GM20431 (cell line): ENCODE data around the gene OARD1.

Experiments
- in situ Hi-C: fragments of 300-500 bp; cut with MseI, MboI; formaldehyde crosslinking; loops from one replicate; pipeline ENCODE4 v1.15.0; 2020; ENCODE audit warnings: low sequenced_read_pairs; ENCODE audit not compliant: unreplicated experiment

OARD1 gene

DNA sequence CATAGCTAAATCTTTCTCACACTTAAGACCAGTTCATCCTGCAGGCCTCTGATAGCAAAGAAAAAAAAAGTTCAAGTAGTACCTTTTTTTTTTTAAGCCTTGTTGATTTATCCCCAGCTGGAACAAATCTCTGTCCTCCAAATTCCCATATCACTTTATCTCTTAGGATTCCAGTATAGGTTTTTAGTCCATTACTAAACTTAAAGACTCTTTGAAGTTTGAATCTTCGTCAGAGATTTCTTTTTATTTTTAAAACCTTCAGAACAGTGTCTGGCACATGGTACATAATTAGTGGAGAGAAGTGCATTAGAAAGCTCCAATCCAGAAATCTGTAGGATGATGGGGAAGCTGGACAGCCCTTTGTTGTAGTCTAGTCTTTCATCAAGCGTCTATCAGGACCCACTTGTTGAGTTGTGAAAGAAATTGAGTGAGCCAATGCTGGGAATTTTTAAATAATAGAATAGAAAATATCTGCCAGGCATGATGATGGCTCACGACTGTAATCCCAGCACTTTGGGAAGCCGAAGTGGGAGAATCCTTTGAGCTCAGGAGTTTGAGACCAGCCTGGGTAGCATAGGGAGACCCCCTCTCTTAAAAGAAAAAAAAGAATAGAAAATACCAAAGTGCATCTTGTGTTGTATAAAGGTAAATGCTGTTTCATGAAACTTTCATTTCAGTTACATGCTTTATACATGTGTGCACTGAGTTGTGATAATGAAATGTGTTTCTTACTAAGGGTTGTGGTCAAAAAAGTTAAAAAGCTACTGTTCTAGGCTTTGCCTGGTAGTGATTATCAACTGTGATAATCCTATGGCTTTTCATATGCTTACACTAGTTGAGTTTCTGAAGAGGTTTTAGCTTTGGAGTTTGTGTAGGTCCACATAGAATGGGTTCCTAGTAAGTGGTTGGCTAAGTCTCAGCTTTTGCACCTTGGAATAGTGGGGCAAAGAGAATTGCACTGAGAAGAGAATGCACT is 3.8 kb upstream of the OARD1 start:
- in situ Hi-C loops: no loop called here

- in situ Hi-C loops: no loop called here
These were observed 2.7 kb upstream of the OARD1 start for GRCh38 chr6:41074692-41075436.

DNA sequence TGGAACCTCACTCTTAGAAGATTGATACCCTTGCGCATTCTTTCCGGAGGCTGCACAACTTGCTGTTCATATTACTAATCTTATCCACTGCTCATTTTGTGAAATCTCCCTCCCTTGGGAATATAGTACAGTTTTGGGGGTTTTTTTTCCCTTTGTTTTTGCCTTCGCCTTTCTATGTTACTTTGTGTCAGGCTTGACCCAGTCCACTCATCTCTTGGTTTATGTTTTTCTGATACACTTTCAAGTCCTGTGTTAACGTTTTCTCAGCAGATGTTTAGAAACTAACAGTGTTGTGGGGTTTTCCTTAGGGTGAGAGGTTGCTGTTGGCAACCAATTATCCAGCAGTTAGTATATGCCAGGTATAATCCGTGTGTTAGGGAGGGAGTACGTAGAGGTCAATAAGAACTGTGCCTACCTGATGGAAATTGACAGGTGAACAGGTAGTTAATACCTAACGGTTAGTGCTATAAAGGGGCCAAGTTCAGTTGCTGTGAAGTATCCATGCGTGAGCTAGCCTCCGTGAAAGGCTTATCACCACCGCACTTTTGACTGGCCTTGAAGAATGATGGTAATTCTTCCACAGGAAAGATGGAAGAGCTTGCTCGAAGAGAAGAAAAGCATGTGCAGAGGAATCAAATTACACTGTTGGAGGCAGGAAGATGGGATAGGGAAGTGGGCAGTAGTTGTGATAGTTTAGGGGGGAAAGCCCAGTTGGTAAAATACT is 2.0 kb upstream of the OARD1 start:
- in situ Hi-C loops: no loop called here

DNA sequence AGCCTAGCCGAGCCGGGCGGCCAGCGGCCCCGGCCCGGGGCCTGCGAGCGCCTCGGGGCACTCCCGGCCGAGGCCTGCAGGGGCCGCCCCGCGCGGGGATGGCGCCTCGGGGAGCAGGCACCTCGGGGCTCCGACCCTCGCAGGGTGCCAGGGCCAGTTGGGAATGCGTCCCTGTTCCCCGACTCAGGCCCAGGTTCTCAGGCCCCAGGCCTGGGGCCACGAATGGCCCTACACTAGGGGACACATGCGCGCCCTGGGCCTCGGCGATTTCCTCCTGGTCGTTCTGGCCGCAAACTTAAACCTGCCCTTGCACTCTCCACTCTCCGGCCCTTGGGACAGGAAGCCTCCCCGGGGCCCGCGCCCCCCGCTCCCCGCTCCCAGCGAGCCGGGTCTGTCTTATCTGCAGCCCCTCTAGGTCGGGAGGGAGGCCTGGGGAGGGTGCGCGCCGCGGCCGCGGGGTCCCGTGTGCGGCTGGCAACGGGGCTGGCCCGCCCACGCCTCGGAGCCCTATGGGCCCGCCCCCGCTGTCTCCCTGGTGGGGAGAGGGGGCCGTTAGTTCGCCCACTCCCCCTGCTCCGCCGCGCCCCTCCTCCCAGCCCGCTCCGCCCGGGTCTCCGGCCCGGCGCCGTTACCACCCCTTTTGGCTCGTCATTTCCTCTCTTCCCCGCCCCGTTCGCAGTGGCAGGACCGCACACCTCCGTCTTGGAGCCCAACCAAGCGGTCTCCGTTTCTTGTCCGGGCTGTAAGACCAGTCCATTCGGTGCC is 1.2 kb upstream of the OARD1 start:
- in situ Hi-C loops: no loop called here

GRCh38 chr6:41072836-41073202 is 663 bp upstream of the OARD1 start, which contains the start of gene NFYA:
NFYA (plus strand) TSS chr6:41072974; CDS start chr6:41079090, 6,116 bp downstream.
- in situ Hi-C loops: no loop called here

GRCh38 chr6:41071501-41071922 is 644 bp downstream of the OARD1 start:
- in situ Hi-C loops: no loop called here

DNA sequence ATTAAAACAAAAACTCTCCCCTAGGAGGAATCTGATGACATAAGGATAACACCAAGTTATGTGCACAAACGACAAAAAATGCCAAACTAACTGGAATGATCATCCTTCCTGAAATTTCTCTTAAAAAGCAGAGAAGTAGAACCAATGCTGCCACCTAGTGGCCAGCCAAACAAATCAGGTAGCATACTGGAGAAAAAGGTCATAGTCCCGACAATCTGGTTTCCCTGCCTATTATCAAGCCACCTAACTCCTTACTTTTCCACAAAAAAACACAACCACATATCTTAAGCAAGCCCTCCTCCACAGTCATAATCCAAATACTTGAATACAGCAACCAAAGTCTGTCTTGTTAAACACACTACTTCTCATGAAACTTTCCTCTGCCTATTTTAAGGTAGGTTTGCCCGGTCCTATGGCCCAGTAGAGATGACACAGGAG is 5.3 kb downstream of the OARD1 start:
- in situ Hi-C loops: no loop called here

DNA sequence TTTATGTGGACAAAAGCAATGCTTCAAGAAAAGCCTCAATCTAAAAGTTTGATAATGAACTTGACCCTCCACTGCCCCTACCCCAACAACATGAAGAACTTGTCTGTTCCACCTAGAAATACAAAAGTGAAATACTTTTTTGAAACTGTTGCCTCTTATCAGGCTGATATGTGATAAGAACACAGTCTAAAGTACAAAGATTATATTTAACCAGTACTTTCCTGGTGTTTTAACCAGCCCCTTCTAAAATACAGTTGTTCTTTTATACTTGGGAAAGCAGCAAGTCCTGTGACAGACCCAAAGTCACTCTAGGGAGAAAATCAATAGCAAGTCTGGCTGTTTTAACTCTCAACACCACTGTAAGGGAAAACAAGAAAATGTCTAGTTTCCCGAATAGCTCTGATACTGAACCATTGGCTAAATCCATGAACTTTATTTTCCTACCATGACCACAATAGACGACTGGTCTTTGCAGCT is 6.6 kb downstream of the OARD1 start:
- in situ Hi-C loops: no loop called here

- in situ Hi-C loops: no loop called here
These were observed 7.3 kb downstream of the OARD1 start for GRCh38 chr6:41064841-41065240.

- in situ Hi-C loops: no loop called here
These were observed 8.3 kb downstream of the OARD1 start for GRCh38 chr6:41063884-41064285.

DNA sequence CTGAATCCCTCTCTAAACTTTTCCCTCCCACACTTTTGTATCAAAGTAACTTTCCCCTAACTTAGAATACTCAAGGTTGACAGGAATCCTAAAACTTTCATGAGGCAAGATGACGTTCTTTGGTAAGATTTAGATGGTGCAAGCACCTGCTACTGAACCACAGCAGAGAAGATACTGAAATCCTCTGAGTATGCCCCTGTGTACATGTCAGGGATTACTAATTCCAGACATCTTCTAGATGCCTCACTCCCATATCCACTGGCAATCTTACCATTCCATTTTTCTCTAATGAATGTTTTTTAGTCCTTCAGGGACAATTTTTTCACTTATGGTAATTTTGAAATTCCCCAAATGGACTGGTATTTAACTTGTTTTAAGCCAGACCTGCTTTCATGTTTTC is 10.1 kb downstream of the OARD1 start:
- in situ Hi-C loops: no loop called here

DNA sequence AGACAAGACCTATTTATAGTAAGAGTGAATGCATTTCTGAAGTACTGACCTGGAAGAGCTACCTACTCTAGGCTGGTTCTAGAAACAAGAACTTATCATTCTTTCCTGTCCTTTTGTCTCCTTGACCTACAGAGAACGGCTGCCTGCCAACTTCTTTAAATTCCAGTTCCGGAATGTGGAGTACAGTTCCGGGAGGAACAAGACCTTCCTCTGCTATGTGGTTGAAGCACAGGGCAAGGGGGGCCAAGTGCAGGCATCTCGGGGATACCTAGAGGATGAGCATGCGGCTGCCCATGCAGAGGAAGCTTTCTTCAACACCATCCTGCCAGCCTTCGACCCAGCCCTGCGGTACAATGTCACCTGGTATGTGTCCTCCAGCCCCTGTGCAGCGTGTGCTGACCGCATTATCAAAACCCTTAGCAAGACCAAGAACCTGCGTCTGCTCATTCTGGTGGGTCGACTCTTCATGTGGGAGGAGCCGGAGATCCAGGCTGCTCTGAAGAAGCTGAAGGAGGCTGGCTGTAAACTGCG is 10.9 kb downstream of the OARD1 start:
- in situ Hi-C loops: no loop called here

- in situ Hi-C loops: no loop called here
These were observed 12.6 kb downstream of the OARD1 start for GRCh38 chr6:41059556-41059955.

GRCh38 chr6:41058783-41059181 is 13.4 kb downstream of the OARD1 start:
- in situ Hi-C loops: no loop called here

DNA sequence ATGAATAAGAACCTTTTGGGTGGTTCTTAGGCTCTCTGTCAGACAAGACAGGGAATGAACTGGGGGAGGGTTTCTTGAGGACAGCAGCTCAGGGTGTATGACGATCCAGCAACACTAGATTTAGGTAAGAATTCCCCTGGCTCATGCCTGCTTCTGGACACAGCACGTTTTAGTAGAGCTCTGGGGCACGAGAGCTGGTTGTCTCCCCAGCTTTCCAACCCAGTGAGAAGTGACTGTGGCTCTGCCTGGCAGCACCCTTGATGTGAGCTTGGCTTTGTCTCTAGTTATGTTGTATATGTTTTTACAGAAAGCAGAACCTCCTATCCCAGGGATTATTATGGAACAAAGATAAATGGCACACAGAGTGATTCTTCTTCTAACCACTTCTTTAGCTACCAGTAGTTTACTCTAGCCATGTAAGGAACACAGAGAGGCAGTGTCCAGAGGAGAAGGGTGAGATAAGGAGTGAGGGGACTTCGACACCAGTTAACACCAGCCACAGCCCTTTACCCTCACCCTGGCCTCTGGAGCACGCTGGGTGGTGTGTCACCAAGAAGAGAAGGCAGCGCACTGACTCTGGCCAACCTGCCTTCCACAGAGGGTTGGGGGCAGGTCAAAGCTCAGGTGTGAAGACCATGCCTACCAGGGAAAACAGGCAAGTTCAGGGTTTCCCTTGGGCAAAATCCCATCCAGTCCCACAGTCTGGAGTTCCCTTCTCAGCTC is 15.2 kb downstream of the OARD1 start:
- in situ Hi-C loops: no loop called here

DNA sequence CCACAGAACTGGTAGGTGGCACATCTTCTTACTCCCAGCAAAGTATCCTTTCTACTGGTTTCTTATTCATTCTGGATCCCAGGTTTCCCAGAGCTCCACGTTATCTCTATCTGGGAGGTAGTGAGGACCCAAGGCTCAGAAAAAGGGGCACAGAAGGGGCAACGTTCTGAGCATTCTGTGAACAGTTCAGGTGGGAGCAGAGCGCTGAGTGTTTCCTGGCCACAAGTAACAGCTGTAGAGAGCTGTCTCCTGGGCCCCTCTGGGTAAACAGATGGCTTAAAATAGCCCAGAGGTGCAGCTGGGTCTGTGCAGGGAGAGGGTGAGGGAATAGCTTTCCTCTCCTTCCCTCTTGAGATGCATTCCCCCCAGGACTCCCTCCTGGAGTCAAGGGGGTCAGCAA is 17.0 kb downstream of the OARD1 start:
- in situ Hi-C loops: no loop called here

DNA sequence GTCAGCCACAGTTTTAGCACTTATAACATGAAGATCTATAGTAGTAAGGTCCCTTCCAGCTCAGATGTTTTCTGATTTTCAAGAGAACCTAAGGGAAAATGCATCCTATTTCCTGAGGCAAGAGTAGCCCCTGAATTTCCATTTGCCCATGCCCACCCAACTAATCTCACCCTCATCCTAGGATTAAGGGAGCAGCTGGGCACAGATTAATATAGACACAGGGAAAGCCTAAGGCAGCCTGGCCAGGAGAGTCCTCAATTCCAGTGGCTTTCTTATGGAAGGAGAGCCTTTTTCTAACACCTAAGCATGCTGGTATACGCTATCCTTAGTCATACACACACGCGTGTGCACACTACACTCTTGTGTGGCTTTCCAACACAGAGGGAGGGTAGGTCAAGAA is 17.6 kb downstream of the OARD1 start:
- in situ Hi-C loops: no loop called here

DNA sequence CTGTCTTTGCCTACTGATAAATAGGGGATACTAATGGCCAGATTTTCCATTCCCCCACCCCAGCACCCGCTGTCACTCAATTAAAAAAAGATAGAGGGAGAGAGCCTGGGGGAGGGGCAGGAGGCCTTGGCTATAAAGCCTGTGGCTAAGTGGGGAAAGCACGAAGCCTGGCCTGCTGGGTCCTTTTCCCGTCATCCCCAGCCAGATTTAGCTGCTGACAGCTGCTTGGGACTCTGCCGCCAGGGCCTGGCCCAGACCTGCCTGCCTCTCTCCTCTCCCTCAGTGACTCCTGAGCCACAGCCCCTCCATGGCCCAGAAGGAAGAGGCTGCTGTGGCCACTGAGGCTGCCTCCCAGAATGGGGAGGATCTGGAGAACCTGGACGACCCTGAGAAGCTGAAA is 19.1 kb downstream of the OARD1 start, which contains the start of gene APOBEC2:
Gene APOBEC2 (plus strand): TSS at position 162 of the 400 bp plus-strand sequence. CDS start 146 bp downstream, at position 308.
- in situ Hi-C loops: no loop called here

- in situ Hi-C loops: no loop called here
These were observed 20.3 kb downstream of the OARD1 start for GRCh38 chr6:41051873-41052272.
